WTC11 (cell line): ENCODE results near the gene CPT2. TPM values are rescaled to one million over a fixed set of nuclear protein-coding genes. Genes with fewer than 3 reads are reported as not detected.

Source experiments
- ATAC-seq: fragments of 200-7000 bp; cut with Tn5 transposase; 2 replicates; pipeline ENCODE4 v1.10.0; 2021; ENCODE audit warnings: mild to moderate bottlenecking, moderate library complexity
- CTCF ChIA-PET: fragments of 300-600 bp; sonication (Branson Sonifier 250); formaldehyde crosslinking; loops from one replicate; lab custom pipeline; 2021; ENCODE audit warnings: antibody characterized with exemption; lab: Charles Lee
- POLR2A ChIA-PET: fragments of 350-600 bp; sonication (Branson Sonifier 250); formaldehyde crosslinking; loops from one replicate; lab custom pipeline; 2021; ENCODE audit warnings: antibody characterized with exemption; lab: Charles Lee
- DNase-seq: peaks from one replicate; pipeline ENCODE4 v3.0.0; 2021; ENCODE audit warnings: low spot score
- H3K27ac Mint-ChIP-seq: 2 replicates; pipeline ENCODE4 v1.8.0; 2021; ENCODE audit warnings: mixed read lengths
- H3K27me3 Mint-ChIP-seq: 2 replicates; pipeline ENCODE4 v1.8.0; 2021; ENCODE audit warnings: low read depth, mild to moderate bottlenecking, moderate library complexity, mixed read lengths
- H3K36me3 Mint-ChIP-seq: 2 replicates; pipeline ENCODE4 v1.8.0; 2021; ENCODE audit warnings: mixed read lengths
- H3K4me1 Mint-ChIP-seq: 2 replicates; pipeline ENCODE4 v1.8.0; 2022; ENCODE audit warnings: mixed read lengths
- H3K4me3 Mint-ChIP-seq: 2 replicates; pipeline ENCODE4 v1.8.0; 2021; ENCODE audit warnings: mild to moderate bottlenecking, moderate library complexity, mixed read lengths
- H3K9me3 Mint-ChIP-seq: 2 replicates; pipeline ENCODE4 v1.8.0; 2021; ENCODE audit warnings: mixed read lengths
- ATF6 ChIP-seq: sonication (generic); formaldehyde crosslinking; IDR thresholded peaks from 2 replicates; pipeline ENCODE4 v1.8.1; 2023; ENCODE audit warnings: mild to moderate bottlenecking, missing genetic modification reagents
- CDX4 ChIP-seq: fragments of 250-450 bp; sonication (Bioruptor Pico); IDR thresholded peaks from 2 replicates; pipeline ENCODE4 v1.9.0; 2021; ENCODE audit warnings: moderate library complexity, mild to moderate bottlenecking, inconsistent platforms, borderline replicate concordance
- CTCF ChIP-seq: fragments of 200-600 bp; IDR thresholded peaks from 2 replicates; pipeline ENCODE4 v1.8.0; 2022; ENCODE audit warnings: antibody characterized with exemption
- E2F5 ChIP-seq: sonication (generic); formaldehyde crosslinking; IDR thresholded peaks from 2 replicates; pipeline ENCODE4 v1.8.1; 2022; ENCODE audit warnings: mild to moderate bottlenecking, moderate library complexity, missing genetic modification reagents
- ELF4 ChIP-seq: sonication (generic); formaldehyde crosslinking; IDR thresholded peaks from 2 replicates; pipeline ENCODE4 v1.8.1; 2022; ENCODE audit warnings: low read depth, mild to moderate bottlenecking, moderate library complexity, missing genetic modification reagents
- ETV6 ChIP-seq: sonication (generic); formaldehyde crosslinking; IDR thresholded peaks from 2 replicates; pipeline ENCODE4 v1.8.1; 2022; ENCODE audit warnings: mild to moderate bottlenecking, missing genetic modification reagents
- HMGA2 ChIP-seq: fragments of 250-450 bp; sonication (Bioruptor Pico); IDR thresholded peaks from 2 replicates; pipeline ENCODE4 v1.4.0; 2021; ENCODE audit warnings: mild to moderate bottlenecking, moderate library complexity
- NFYB ChIP-seq: sonication (generic); formaldehyde crosslinking; conservative IDR thresholded peaks from 2 replicates; pipeline ENCODE4 v1.8.0; 2022; ENCODE audit warnings: low read depth, missing genetic modification reagents
- OVOL2 ChIP-seq: fragments of 250-450 bp; sonication (Bioruptor Pico); IDR thresholded peaks from 2 replicates; pipeline ENCODE4 v1.9.0; 2021; ENCODE audit warnings: mild to moderate bottlenecking, borderline replicate concordance
- STAT6 ChIP-seq: sonication (generic); formaldehyde crosslinking; conservative IDR thresholded peaks from 2 replicates; pipeline ENCODE4 v1.8.1; 2023; ENCODE audit warnings: mild to moderate bottlenecking, low read depth, missing genetic modification reagents, moderate library complexity
- ZMAT4 ChIP-seq: fragments of 250-450 bp; sonication (Bioruptor Pico); IDR thresholded peaks from 2 replicates; pipeline ENCODE4 v1.9.0; 2021; ENCODE audit warnings: mild to moderate bottlenecking
- ZNF121 ChIP-seq: sonication (generic); formaldehyde crosslinking; IDR thresholded peaks from 2 replicates; pipeline ENCODE4 v1.8.0; 2023; ENCODE audit warnings: missing genetic modification reagents
- ZNF396 ChIP-seq: fragments of 250-450 bp; sonication (Bioruptor Pico); IDR thresholded peaks from 2 replicates; pipeline ENCODE4 v1.8.0; 2021; ENCODE audit warnings: mild to moderate bottlenecking, moderate library complexity, borderline replicate concordance
- ZNF512 ChIP-seq: sonication (generic); formaldehyde crosslinking; IDR thresholded peaks from 2 replicates; pipeline ENCODE4 v1.8.1; 2022; ENCODE audit warnings: missing genetic modification reagents, borderline replicate concordance
- ZNF532 ChIP-seq: fragments of 250-450 bp; sonication (Bioruptor Pico); IDR thresholded peaks from 2 replicates; pipeline ENCODE4 v1.9.0; 2021; ENCODE audit warnings: mild to moderate bottlenecking, borderline replicate concordance
- ZNF671 ChIP-seq: fragments of 250-450 bp; sonication (Bioruptor Pico); IDR thresholded peaks from 2 replicates; pipeline ENCODE4 v1.8.0; 2021; ENCODE audit warnings: mild to moderate bottlenecking
- total RNA-seq: library from RNA; stranded (reverse); gene quantifications from 3 replicates; pipeline ENCODE4 v1.2.3, GENCODE V29; 2021

Gene CPT2
- total RNA-seq, 1 experiment from 2014 or later, result 33.7 TPM

- no peak for TF ChIP-seq ZMAT4 (CRISPR knock-in tag)
- no peak for TF ChIP-seq STAT6
- no peak for TF ChIP-seq E2F5 (CRISPR knock-in tag)
- TF ChIP-seq ZNF532, result no peak
- no peak for TF ChIP-seq ETV6 (CRISPR knock-in tag)
- no peak for TF ChIP-seq ZNF396 (CRISPR knock-in tag)
- no peak for TF ChIP-seq OVOL2 (CRISPR knock-in tag)
- TF ChIP-seq ZNF671 (CRISPR knock-in tag), result no peak
Measured at GRCh38 chr1:53153752-53154151, 42.9 kb upstream of the CPT2 start (continued).

- POLR2A ChIA-PET, result interaction anchor here (0.6 kb wide), 1 partner anchor 950 kb away, joined by 8 read pairs; no protein-coding TSS in a partner anchor
- CTCF ChIA-PET, result interaction anchor here (1.0 to 1.7 kb wide), 5 partner anchors 17 to 468 kb away, joined by 3 to 9 read pairs (median 5); no protein-coding TSS in a partner anchor
- H3K27me3 Mint-ChIP-seq, result no peaks in the 10 kb centered on the region
- TF ChIP-seq ZNF532 (no peak), ATF6 (CRISPR knock-in tag) (no peak), ELF4 (CRISPR knock-in tag) (no peak), CDX4 (no peak), ZNF121 (CRISPR knock-in tag) (no peak), HMGA2 (CRISPR knock-in tag) (no peak), CTCF (no peak), ZNF512 (CRISPR knock-in tag) (no peak), NFYB (CRISPR knock-in tag) (no peak)
Measured at GRCh38 chr1:53154859-53155438, 41.7 kb upstream of the CPT2 start.

More at GRCh38 chr1:53154859-53155438, 41.7 kb upstream of the CPT2 start:
- Mint-ChIP-seq H3K9me3 (no peaks in the 10 kb centered on the region), H3K4me3 (no peak overlapping the region), H3K36me3 (no peaks in the 10 kb centered on the region), H3K27ac (no peak overlapping the region), H3K4me1 (peaks cover 10% of the 10 kb centered on the region)
- no peak for ATAC-seq
- DNase-seq, result no peak
